HepG2 (cell line): ENCODE measurements around the gene SND1. TPM values are rescaled to one million over a fixed set of nuclear protein-coding genes. Genes with fewer than 3 reads are reported as not detected.

Experiments
- ATAC-seq: fragments of 200-7000 bp; cut with Tn5 transposase; 3 replicates; pipeline ENCODE4 v1.9.1; 2020; ENCODE audit warnings: mild to moderate bottlenecking, moderate library complexity
- BruUV-seq: library from RNA; stranded (reverse); fragments of 400-500 nt; replicated peaks from 2 replicates; lab custom pipeline; 2021; lab: Mats Ljungman, UMichigan
- CTCF ChIA-PET: fragments of 300-600 bp; formaldehyde crosslinking; extraction: SDS; loops from one replicate; lab custom pipeline; 2021; ENCODE audit warnings: low total read pairs, inconsistent platforms, low intra/inter-chr PET ratio; lab: Yijun Ruan, JAX
- POLR2A ChIA-PET: fragments of 350-600 bp; sonication (Branson Sonifier 250); formaldehyde crosslinking; loops from one replicate; lab custom pipeline; 2020; ENCODE audit warnings: antibody characterized with exemption, inconsistent platforms; lab: Yijun Ruan, JAX
- DNase-seq: peaks from one replicate; pipeline ENCODE4 v3.0.0-alpha.2; 2015; ENCODE audit warnings: low spot score
- FAIRE-seq: peaks from 3 replicates; lab custom pipeline; 2011; peaks lifted over from hg19 to GRCh38; lab: Jason Lieb, UNC
- H2AFZ ChIP-seq: one replicate; pipeline ENCODE4 v1.6.1; 2011; ENCODE audit warnings: low read length, inconsistent platforms
- H3K27ac ChIP-seq: fragments of 300-600 bp; 3 replicates; pipeline ENCODE4 v1.8.0; 2011; ENCODE audit warnings: mixed run types, mild to moderate bottlenecking, mixed read lengths, low read length, inconsistent platforms; ENCODE audit not compliant: insufficient read depth; ENCODE audit errors: extremely low read length
- H3K27me3 ChIP-seq, 2 experiments: fragments of 200-600 bp in 1 of 2; 2 replicates in 1 of 2; 3 replicates in 1 of 2; pipeline versions ENCODE4 v1.6.0 to v1.8.0; 2011; ENCODE audit warnings: low read length in 2 of 2, mild to moderate bottlenecking in 2 of 2, moderate library complexity in 2 of 2, inconsistent platforms in 1 of 2; ENCODE audit not compliant: insufficient read depth in 2 of 2, control insufficient read depth in 1 of 2
- H3K36me3 ChIP-seq, 2 experiments: fragments of 200-600 bp in 1 of 2; replicated peaks in 1 of 2; 2 replicates in 1 of 2; 3 replicates in 1 of 2; pipeline versions ENCODE4 v1.5.1 to v1.8.0; 2011; ENCODE audit warnings: low read length in 2 of 2, inconsistent platforms in 1 of 2; ENCODE audit not compliant: insufficient read depth in 2 of 2, control insufficient read depth in 1 of 2
- H3K4me1 ChIP-seq: 2 replicates; pipeline ENCODE4 v1.5.1; 2012; ENCODE audit warnings: low read length, inconsistent platforms; ENCODE audit not compliant: insufficient read depth
- H3K4me2 ChIP-seq: 2 replicates; pipeline ENCODE4 v1.6.0; 2011; ENCODE audit warnings: low read depth, low read length, inconsistent platforms
- H3K4me3 ChIP-seq, 3 experiments: fragments of 200-600 bp in 1 of 3; sonication (generic), shearing (Covaris generic) in 1 of 3; replicated peaks in 1 of 3; 2 replicates each; pipeline ENCODE4 v1.5.1; 2011 to 2016; ENCODE audit warnings: low read length in 3 of 3, inconsistent platforms in 2 of 3, low read depth in 2 of 3, mild to moderate bottlenecking in 2 of 3, control low read depth in 1 of 3, mixed read lengths in 1 of 3; ENCODE audit not compliant: insufficient read depth in 1 of 3
- H3K79me2 ChIP-seq: one replicate; pipeline ENCODE4 v1.6.1; 2011; ENCODE audit warnings: low read length, inconsistent platforms; ENCODE audit not compliant: insufficient read depth
- H3K9ac ChIP-seq: 2 replicates; pipeline ENCODE4 v1.6.0; 2011; ENCODE audit warnings: mild to moderate bottlenecking, low read depth, low read length, inconsistent platforms; ENCODE audit not compliant: insufficient read depth
- H3K9me3 ChIP-seq: 2 replicates; pipeline ENCODE4 v1.5.1; 2012; ENCODE audit warnings: mild to moderate bottlenecking, low read length
- H4K20me1 ChIP-seq: 2 replicates; pipeline ENCODE4 v1.6.0; 2011; ENCODE audit warnings: inconsistent platforms, mild to moderate bottlenecking, low read length, moderate library complexity; ENCODE audit not compliant: insufficient read depth
- FOXA1 ChIP-seq, 2 experiments: fragments of 450-650 bp in 1 of 2; sonication (generic) in 1 of 2; formaldehyde crosslinking in 1 of 2; IDR thresholded peaks; 2 replicates each; pipeline versions ENCODE4 v1.4.0 to v1.6.1; 2016 to 2020; ENCODE audit warnings: missing genetic modification reagents in 1 of 2
- FOXA3 ChIP-seq: IDR thresholded peaks from 2 replicates; pipeline ENCODE4 v1.6.1; 2016; ENCODE audit warnings: missing genetic modification reagents, missing compliant biosample characterization
- HHEX ChIP-seq: IDR thresholded peaks from 2 replicates; pipeline ENCODE4 v1.6.1; 2016; ENCODE audit warnings: control low read depth
- MYNN ChIP-seq: sonication (generic); formaldehyde crosslinking; IDR thresholded peaks from 2 replicates; pipeline ENCODE4 v1.4.0; 2020; ENCODE audit warnings: mild to moderate bottlenecking, low read depth, missing genetic modification reagents
- PITX1 ChIP-seq: sonication (generic); formaldehyde crosslinking; IDR thresholded peaks from 2 replicates; pipeline ENCODE4 v1.5.1; 2020; ENCODE audit warnings: mild to moderate bottlenecking, missing genetic modification reagents
- ZFP90 ChIP-seq: sonication (generic); formaldehyde crosslinking; IDR thresholded peaks from 2 replicates; pipeline ENCODE4 v1.8.0; 2022; ENCODE audit warnings: missing genetic modification reagents, mild to moderate bottlenecking, inconsistent platforms, borderline replicate concordance
- ZNF124 ChIP-seq: sonication (generic); formaldehyde crosslinking; IDR thresholded peaks from 2 replicates; pipeline ENCODE4 v1.4.0; 2020; ENCODE audit warnings: missing genetic modification reagents
- ZNF556 ChIP-seq: sonication (generic); formaldehyde crosslinking; IDR thresholded peaks from 2 replicates; pipeline ENCODE4 v1.4.0; 2020; ENCODE audit warnings: mild to moderate bottlenecking, missing genetic modification reagents, borderline replicate concordance
- WGBS: methylation state at CpG from one replicate; pipeline ENCODE4 v1.1.6; 2017; ENCODE audit warnings: low lambda C conversion rate; 5-methylcytosine and 5-hydroxymethylcytosine counted together
- in situ Hi-C: cut with HindIII; loops from 2 replicates; pipeline ENCODE4 v1.10.0; 2017; ENCODE audit warnings: low pct_unique_long_range_greater_than_20kb; ENCODE audit not compliant: extremely low pct_ligation_motif_present
- intact Hi-C: fragments of 100-400 bp; cut with micrococcal nuclease; formaldehyde crosslinking; loops from one replicate; pipeline ENCODE4 v1.10.0; 2022; ENCODE audit not compliant: unreplicated experiment
- polyA plus RNA-seq, 8 experiments: library from polyadenylated mRNA; depleted of rRNA in 3 of 8; stranded (reverse) in 7 of 8; unstranded in 1 of 8; fragments of >200 nt; fragmentation: Illumina TruSeq in 4 of 8; extraction: Trizol in 4 of 8; gene quantifications; 2 replicates each; pipeline versions ENCODE4 v1.2.1 to v1.2.3, GENCODE V29; 2011 to 2016; ENCODE audit warnings: low read depth in 4 of 8, missing spikeins in 1 of 8, mixed read lengths in 1 of 8; ENCODE audit not compliant: insufficient read depth in 1 of 8
- total RNA-seq, 5 experiments: library from RNA; depleted of rRNA; stranded (reverse); fragments of >200 nt; fragmentation: Illumina TruSeq; extraction: Trizol; gene quantifications; 2 replicates each; pipeline ENCODE4 v1.2.3, GENCODE V29; 2016; ENCODE audit warnings: low read depth in 1 of 5
- TF ChIP-seq, protein P1 (sequence below): IDR thresholded peaks from 2 replicates; pipeline ENCODE4 v1.6.1; 2016; ENCODE audit warnings: low read depth, missing genetic modification reagents, missing compliant biosample characterization
- TF ChIP-seq, protein P2 (sequence below): sonication (generic); formaldehyde crosslinking; IDR thresholded peaks from 2 replicates; pipeline ENCODE4 v1.8.0; 2022; ENCODE audit warnings: mild to moderate bottlenecking, missing genetic modification reagents, moderate library complexity
- TF ChIP-seq, protein P3 (sequence below): sonication (generic); formaldehyde crosslinking; IDR thresholded peaks from 2 replicates; pipeline ENCODE4 v1.4.0; 2020; ENCODE audit warnings: missing genetic modification reagents

Gene SND1
- total and polyA plus RNA-seq, 2 of the 13 experiments (the other 11 are each of a cell fraction or from before 2014, with no cell fraction given), result 110 to 182 TPM

DNA sequence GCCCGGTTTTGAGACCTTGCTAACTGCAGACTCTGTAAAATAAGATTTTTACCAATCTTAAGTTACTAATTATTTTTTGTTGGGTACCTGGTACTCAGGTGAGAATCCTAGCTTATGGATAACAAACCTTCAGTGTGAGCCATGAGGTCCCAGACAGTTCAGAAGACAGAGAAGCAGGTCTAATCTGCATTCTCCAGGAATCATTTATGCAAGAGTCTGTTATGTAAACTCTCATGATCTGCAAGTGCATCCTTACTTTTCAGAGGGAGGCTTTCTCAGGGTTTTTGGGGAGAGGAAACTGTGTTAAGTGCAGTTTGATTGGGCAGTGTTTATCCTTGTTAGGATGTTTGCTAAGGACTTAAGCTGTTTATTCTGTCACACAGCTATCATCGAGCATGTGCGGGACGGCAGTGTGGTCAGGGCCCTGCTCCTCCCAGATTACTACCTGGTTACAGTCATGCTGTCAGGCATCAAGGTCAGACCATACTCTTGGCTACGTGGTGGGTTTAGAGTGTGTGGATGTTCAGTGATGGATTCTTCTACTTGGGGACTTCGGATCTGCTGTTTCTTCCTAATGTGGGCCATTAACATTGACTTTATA, 50.2 kb downstream of the SND1 start:
- no peak overlapping the region for H2AFZ ChIP-seq
- H3K4me2 ChIP-seq, result no peak overlapping the region
- no peaks in the 10 kb centered on the region for H3K27me3 ChIP-seq
- H3K79me2 ChIP-seq, result peaks cover 8% of the 10 kb centered on the region
- CTCF ChIA-PET, result no interaction called here
- H3K9ac ChIP-seq, result no peak overlapping the region
- intact Hi-C loops (no loop called here), in situ Hi-C loops (no loop called here)
- TF ChIP-seq ZFP90 (no peak), ZNF124 (CRISPR knock-in tag) (no peak), PITX1 (CRISPR knock-in tag) (peak; percentile 96), ZNF556 (CRISPR knock-in tag) (no peak), MYNN (CRISPR knock-in tag) (no peak), HHEX (CRISPR knock-in tag) (peak; percentile 34; the same call in 1 of the 2 replicates), FOXA3 (CRISPR knock-in tag) (0 out of 2 replicates have a peak, but pooled peaks have one; percentile 30), FOXA1 (IDR thresholded peaks at IDR 0.05) (no peak), FOXA1 (CRISPR knock-in tag; IDR thresholded peaks at IDR 0.05) (peak; percentile 67)
- TF ChIP-seq, protein P1, sequence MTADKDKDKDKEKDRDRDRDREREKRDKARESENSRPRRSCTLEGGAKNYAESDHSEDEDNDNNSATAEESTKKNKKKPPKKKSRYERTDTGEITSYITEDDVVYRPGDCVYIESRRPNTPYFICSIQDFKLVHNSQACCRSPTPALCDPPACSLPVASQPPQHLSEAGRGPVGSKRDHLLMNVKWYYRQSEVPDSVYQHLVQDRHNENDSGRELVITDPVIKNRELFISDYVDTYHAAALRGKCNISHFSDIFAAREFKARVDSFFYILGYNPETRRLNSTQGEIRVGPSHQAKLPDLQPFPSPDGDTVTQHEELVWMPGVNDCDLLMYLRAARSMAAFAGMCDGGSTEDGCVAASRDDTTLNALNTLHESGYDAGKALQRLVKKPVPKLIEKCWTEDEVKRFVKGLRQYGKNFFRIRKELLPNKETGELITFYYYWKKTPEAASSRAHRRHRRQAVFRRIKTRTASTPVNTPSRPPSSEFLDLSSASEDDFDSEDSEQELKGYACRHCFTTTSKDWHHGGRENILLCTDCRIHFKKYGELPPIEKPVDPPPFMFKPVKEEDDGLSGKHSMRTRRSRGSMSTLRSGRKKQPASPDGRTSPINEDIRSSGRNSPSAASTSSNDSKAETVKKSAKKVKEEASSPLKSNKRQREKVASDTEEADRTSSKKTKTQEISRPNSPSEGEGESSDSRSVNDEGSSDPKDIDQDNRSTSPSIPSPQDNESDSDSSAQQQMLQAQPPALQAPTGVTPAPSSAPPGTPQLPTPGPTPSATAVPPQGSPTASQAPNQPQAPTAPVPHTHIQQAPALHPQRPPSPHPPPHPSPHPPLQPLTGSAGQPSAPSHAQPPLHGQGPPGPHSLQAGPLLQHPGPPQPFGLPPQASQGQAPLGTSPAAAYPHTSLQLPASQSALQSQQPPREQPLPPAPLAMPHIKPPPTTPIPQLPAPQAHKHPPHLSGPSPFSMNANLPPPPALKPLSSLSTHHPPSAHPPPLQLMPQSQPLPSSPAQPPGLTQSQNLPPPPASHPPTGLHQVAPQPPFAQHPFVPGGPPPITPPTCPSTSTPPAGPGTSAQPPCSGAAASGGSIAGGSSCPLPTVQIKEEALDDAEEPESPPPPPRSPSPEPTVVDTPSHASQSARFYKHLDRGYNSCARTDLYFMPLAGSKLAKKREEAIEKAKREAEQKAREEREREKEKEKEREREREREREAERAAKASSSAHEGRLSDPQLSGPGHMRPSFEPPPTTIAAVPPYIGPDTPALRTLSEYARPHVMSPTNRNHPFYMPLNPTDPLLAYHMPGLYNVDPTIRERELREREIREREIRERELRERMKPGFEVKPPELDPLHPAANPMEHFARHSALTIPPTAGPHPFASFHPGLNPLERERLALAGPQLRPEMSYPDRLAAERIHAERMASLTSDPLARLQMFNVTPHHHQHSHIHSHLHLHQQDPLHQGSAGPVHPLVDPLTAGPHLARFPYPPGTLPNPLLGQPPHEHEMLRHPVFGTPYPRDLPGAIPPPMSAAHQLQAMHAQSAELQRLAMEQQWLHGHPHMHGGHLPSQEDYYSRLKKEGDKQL (CRISPR knock-in tag), result peak; percentile 26; the same call in 1 of the 2 replicates
- TF ChIP-seq, protein P2, sequence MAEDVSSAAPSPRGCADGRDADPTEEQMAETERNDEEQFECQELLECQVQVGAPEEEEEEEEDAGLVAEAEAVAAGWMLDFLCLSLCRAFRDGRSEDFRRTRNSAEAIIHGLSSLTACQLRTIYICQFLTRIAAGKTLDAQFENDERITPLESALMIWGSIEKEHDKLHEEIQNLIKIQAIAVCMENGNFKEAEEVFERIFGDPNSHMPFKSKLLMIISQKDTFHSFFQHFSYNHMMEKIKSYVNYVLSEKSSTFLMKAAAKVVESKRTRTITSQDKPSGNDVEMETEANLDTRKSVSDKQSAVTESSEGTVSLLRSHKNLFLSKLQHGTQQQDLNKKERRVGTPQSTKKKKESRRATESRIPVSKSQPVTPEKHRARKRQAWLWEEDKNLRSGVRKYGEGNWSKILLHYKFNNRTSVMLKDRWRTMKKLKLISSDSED (CRISPR knock-in tag), result no peak
- TF ChIP-seq, protein P3, sequence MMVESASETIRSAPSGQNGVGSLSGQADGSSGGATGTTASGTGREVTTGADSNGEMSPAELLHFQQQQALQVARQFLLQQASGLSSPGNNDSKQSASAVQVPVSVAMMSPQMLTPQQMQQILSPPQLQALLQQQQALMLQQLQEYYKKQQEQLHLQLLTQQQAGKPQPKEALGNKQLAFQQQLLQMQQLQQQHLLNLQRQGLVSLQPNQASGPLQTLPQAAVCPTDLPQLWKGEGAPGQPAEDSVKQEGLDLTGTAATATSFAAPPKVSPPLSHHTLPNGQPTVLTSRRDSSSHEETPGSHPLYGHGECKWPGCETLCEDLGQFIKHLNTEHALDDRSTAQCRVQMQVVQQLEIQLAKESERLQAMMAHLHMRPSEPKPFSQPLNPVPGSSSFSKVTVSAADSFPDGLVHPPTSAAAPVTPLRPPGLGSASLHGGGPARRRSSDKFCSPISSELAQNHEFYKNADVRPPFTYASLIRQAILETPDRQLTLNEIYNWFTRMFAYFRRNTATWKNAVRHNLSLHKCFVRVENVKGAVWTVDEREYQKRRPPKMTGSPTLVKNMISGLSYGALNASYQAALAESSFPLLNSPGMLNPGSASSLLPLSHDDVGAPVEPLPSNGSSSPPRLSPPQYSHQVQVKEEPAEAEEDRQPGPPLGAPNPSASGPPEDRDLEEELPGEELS, result 0 out of 2 replicates have a peak, but pooled peaks have one; percentile 16
- H3K27ac ChIP-seq, result no peak overlapping the region
- FAIRE-seq (no peak), DNase-seq (peak; percentile 9), ATAC-seq (peak; percentile 60)
- POLR2A ChIA-PET, result no interaction called here
- BruUV-seq, result no TSS peak
- H4K20me1 ChIP-seq, result peaks cover 11% of the 10 kb centered on the region; the same call in 1 of the 2 replicates
- peaks cover 30 to 95% of the 10 kb centered on the region in 2 experiments for H3K36me3 ChIP-seq
- H3K4me1 ChIP-seq, result no peaks in the 10 kb centered on the region
- H3K9me3 ChIP-seq, result no peaks in the 10 kb centered on the region
- H3K4me3 ChIP-seq, result no peak overlapping the region
- WGBS, result 61% methylated on average over 5 of the region's 6 CpGs
